GM12874 (cell line): ENCODE measurements around the gene ZMYND15.

Experiments
- TF ChIP-seq, protein P1 (sequence below): IDR thresholded peaks from 2 replicates; pipeline ENCODE4 v1.5.1; 2011; ENCODE audit warnings: low read depth, mild to moderate bottlenecking, control low read depth, low read length, moderate library complexity; ENCODE audit not compliant: insufficient read depth

The ZMYND15 gene

DNA sequence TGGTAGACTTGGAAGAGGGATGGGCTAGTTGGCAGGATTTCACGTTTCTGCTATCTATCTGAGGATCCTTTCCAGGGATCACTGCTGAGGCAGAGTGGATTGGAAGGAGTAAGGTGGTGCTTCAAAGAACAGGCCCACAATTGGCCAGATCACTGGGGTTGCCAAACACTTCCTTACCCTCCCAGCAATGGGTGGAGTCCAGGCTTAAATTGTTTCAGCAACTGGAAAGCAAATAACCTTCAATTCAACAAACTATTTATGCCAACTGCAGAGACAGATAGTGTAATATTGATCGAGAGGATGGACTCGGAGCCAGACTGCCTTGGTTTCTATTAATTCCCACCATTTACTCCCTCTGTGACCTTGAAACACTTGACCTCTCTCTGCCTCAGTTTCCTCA lies 27.1 kb upstream of the ZMYND15 start:
- TF ChIP-seq, protein P1, sequence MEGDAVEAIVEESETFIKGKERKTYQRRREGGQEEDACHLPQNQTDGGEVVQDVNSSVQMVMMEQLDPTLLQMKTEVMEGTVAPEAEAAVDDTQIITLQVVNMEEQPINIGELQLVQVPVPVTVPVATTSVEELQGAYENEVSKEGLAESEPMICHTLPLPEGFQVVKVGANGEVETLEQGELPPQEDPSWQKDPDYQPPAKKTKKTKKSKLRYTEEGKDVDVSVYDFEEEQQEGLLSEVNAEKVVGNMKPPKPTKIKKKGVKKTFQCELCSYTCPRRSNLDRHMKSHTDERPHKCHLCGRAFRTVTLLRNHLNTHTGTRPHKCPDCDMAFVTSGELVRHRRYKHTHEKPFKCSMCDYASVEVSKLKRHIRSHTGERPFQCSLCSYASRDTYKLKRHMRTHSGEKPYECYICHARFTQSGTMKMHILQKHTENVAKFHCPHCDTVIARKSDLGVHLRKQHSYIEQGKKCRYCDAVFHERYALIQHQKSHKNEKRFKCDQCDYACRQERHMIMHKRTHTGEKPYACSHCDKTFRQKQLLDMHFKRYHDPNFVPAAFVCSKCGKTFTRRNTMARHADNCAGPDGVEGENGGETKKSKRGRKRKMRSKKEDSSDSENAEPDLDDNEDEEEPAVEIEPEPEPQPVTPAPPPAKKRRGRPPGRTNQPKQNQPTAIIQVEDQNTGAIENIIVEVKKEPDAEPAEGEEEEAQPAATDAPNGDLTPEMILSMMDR: no peak

DNA sequence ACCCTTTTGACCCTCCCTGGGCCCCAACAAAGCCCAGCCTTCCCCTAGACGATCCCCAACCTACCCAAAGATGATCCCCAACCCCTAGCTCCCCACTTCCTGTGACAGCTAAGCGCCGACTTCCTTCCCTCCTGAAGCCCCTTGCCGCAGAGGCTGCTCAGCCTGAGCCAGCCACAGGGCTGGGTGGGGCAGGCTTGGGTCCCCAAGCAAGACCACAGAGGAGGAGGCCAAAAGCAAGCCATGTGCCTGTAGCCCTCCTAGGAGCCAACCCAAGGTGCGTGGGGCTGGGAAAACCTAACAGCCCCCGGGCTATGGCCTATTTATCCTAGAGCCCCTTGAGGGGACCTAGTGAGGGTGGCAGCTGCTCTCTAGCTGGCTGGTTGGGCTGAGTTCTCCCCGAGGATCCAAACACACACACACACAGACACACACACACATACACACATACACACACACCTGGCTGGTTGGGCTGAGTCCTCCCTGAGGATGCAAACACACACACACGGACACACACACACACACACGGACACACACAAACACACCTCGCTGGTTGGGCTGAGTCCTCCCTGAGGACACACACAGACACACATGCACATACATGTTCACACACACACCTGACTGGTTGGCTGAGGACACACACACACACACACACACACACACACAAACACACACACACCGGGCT lies 24.4 kb upstream of the ZMYND15 start:
- TF ChIP-seq, protein P1: no peak

DNA sequence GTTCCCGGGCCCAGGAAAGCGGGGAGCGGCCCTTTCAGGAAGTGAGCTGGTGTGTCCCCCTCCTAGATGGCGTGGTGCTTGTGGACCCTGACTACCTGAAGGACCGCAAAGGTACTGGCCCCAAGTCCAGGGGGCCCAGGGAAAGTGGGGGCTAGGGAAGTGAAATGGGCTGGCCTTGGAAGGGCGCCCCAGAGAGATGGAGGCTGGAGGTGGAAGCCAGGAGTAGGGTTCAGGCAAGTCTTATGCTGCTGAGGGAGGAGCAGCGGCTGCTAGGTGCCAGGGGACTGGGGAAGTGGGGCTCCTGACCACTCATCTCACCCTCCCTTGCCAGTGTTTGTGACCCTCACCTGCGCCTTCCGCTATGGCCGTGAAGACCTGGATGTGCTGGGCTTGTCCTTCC lies 23.6 kb upstream of the ZMYND15 start:
- TF ChIP-seq, protein P1: no peak

DNA sequence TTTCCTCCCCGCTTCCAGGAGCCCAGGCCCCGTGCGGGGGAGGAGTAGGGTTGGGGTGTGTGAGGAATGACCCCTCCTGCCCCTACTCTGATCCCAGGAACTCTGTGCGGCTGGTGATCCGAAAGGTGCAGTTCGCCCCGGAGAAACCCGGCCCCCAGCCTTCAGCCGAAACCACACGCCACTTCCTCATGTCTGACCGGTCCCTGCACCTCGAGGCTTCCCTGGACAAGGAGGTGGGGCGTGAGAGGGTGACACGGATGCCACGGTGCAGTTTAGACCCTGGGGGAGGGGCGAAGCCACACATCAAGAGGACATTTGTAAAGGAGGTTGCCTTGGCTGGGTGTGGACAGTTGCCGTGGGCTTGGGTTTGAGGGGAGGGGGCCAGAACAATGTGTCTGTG lies 21.8 kb upstream of the ZMYND15 start:
- TF ChIP-seq, protein P1: no peak

DNA sequence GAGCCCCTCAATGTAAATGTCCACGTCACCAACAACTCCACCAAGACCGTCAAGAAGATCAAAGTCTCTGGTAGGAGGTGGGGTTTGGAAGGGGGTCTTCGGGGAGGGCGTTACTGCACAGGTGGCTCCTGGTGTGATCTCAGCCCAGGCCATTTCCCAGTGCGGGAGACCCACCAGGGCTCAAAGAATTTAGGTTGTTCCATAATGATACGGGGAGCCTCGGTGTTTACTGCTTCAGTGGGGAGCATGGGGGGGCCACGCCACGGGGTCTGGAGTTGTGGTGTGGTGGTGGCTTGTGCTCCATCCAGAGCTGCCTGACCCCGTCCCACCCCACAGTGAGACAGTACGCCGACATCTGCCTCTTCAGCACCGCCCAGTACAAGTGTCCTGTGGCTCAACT lies 21.4 kb upstream of the ZMYND15 start:
- TF ChIP-seq, protein P1: no peak

DNA sequence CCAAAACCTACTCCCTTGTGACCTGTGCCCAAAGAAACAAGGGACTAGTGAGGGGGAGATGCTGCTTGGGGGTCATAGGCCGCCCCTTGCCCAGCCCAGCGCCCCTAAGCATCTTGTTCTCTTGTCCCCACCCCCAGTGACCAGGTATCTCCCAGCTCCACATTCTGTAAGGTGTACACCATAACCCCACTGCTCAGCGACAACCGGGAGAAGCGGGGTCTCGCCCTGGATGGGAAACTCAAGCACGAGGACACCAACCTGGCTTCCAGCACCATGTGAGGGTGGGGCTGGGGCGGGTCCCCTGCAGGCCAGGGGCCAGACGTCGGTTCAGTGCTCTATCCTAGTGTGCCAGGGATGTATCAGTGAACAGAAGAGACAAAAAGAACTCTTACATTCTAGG lies 20.5 kb upstream of the ZMYND15 start:
- TF ChIP-seq, protein P1: no peak

DNA sequence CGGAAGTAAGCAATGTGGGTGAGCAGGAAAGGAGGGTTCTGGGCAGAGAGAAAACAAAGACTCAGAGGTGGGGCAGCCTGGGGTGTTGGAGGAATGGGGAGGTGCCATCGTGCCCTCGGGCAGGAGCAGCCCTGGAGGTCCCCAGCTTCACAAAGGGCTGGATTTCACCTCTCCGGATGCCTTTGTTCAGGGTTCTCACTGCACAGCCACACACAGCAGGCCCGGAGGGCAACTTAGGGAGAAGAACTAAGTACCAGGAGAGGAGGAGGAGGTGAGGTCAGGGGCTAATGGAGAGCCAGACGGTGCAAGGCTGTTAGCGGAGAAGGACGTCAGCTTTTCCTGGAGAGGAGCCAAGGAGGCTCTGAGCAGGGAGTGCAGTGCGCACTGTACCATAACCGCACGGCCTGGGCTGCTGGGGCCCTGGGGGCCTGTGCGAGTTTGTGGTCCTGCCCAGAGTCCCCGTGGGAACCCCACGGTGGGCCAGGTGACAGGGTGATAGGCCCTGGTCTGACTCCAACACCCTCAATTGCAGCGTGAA lies 19.9 kb upstream of the ZMYND15 start:
- TF ChIP-seq, protein P1: no peak

DNA sequence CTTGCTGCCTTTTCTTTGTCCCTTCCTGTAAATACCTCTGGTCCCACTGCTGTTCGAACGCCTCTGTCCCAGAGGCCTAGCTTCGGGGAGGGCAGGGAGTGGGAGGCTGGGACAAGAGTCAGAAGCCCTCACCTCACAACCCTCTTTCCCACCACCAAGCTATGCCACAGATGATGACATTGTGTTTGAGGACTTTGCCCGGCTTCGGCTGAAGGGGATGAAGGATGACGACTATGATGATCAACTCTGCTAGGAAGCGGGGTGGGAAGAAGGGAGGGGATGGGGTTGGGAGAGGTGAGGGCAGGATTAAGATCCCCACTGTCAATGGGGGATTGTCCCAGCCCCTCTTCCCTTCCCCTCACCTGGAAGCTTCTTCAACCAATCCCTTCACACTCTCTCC lies 18.8 kb upstream of the ZMYND15 start:
- TF ChIP-seq, protein P1: no peak
